HEK293 (cell line): ENCODE measurements around the gene RDX.

Source experiments
- CTCF ChIA-PET: fragments of 350-600 bp; formaldehyde crosslinking; extraction: SDS; loops from one replicate; lab custom pipeline; 2021; ENCODE audit warnings: antibody characterized with exemption; lab: Yijun Ruan, JAX
- POLR2A ChIA-PET: fragments of 300-600 bp; formaldehyde crosslinking; extraction: SDS; loops from one replicate; lab custom pipeline; 2020; ENCODE audit warnings: antibody characterized with exemption, inconsistent platforms; lab: Yijun Ruan, JAX
- H3K27ac ChIP-seq: fragments of 200-500 bp; sonication (Bioruptor generic); 2 replicates; pipeline ENCODE4 v1.5.1; 2014; ENCODE audit warnings: low read depth, low read length, control low read depth, inconsistent platforms; ENCODE audit errors: extremely low read depth
- H3K36me3 ChIP-seq, 2 experiments: fragments of 200-500 bp in 1 of 2; sonication (Bioruptor generic) in 1 of 2; 1 replicate in 1 of 2; 2 replicates in 1 of 2; pipeline ENCODE4 v1.5.1; 2014 to 2017; ENCODE audit warnings: inconsistent platforms in 2 of 2, low read length in 2 of 2; ENCODE audit not compliant: control insufficient read depth in 2 of 2, insufficient read depth in 1 of 2
- H3K4me1 ChIP-seq: fragments of 200-500 bp; sonication (Bioruptor generic); 2 replicates; pipeline ENCODE4 v1.5.1; 2014; ENCODE audit warnings: mild to moderate bottlenecking, low read length, inconsistent platforms; ENCODE audit not compliant: control insufficient read depth, insufficient read depth
- H3K4me3 ChIP-seq: 2 replicates; pipeline ENCODE4 v1.5.1; 2011; ENCODE audit warnings: low read depth, mild to moderate bottlenecking, control low read depth, low read length, moderate library complexity
- H3K9me3 ChIP-seq: fragments of 200-500 bp; sonication (Bioruptor generic); 2 replicates; pipeline ENCODE4 v1.5.1; 2014; ENCODE audit warnings: low read depth, low read length, inconsistent platforms; ENCODE audit not compliant: control insufficient read depth, insufficient read depth
- KLF17 ChIP-seq: fragments of 450-650 bp; formaldehyde crosslinking; IDR thresholded peaks from 2 replicates; pipeline ENCODE4 v1.5.1; 2016; ENCODE audit warnings: missing biosample characterization, missing genetic modification characterization
- OSR2 ChIP-seq: fragments of 450-650 bp; formaldehyde crosslinking; IDR thresholded peaks from 2 replicates; pipeline ENCODE4 v1.5.1; 2016; ENCODE audit warnings: missing biosample characterization, missing genetic modification characterization
- SP7 ChIP-seq: fragments of 450-650 bp; formaldehyde crosslinking; IDR thresholded peaks from 2 replicates; pipeline ENCODE4 v1.5.1; 2016; ENCODE audit warnings: missing biosample characterization, missing genetic modification characterization
- ZNF10 ChIP-seq: fragments of 450-650 bp; formaldehyde crosslinking; IDR thresholded peaks from 2 replicates; pipeline ENCODE4 v1.5.1; 2017; ENCODE audit warnings: missing biosample characterization, missing genetic modification characterization
- ZNF184 ChIP-seq: fragments of 450-650 bp; IDR thresholded peaks from 2 replicates; pipeline ENCODE4 v1.5.1; 2018; ENCODE audit warnings: missing biosample characterization, mild to moderate bottlenecking, missing genetic modification characterization
- ZNF19 ChIP-seq: fragments of 450-650 bp; formaldehyde crosslinking; IDR thresholded peaks from 2 replicates; pipeline ENCODE4; 2016; ENCODE audit warnings: missing biosample characterization, missing genetic modification characterization, low read depth
- ZNF23 ChIP-seq: fragments of 450-650 bp; formaldehyde crosslinking; IDR thresholded peaks from 2 replicates; pipeline ENCODE4 v1.5.1; 2016; ENCODE audit warnings: missing biosample characterization, missing genetic modification characterization, borderline replicate concordance
- ZNF354C ChIP-seq: fragments of 450-650 bp; formaldehyde crosslinking; IDR thresholded peaks from 2 replicates; pipeline ENCODE4 v1.5.1; 2016; ENCODE audit warnings: missing biosample characterization, missing genetic modification characterization, low read depth, borderline replicate concordance
- ZNF426 ChIP-seq: fragments of 450-650 bp; formaldehyde crosslinking; IDR thresholded peaks from 2 replicates; pipeline ENCODE4 v1.5.1; 2017; ENCODE audit warnings: missing biosample characterization, missing genetic modification characterization, mild to moderate bottlenecking, inconsistent platforms, moderate library complexity
- ZNF488 ChIP-seq: fragments of 450-650 bp; formaldehyde crosslinking; IDR thresholded peaks from 2 replicates; pipeline ENCODE4 v1.5.1; 2016; ENCODE audit warnings: missing biosample characterization, missing genetic modification characterization
- ZNF521 ChIP-seq: fragments of 450-650 bp; formaldehyde crosslinking; IDR thresholded peaks from 2 replicates; pipeline ENCODE4 v1.5.1; 2017; ENCODE audit warnings: missing biosample characterization, mild to moderate bottlenecking, missing genetic modification characterization
- ZNF561 ChIP-seq: fragments of 450-650 bp; IDR thresholded peaks from 2 replicates; pipeline ENCODE4 v1.5.1; 2018; ENCODE audit warnings: missing biosample characterization, missing genetic modification characterization, borderline replicate concordance
- ZNF585B ChIP-seq: fragments of 450-650 bp; formaldehyde crosslinking; IDR thresholded peaks from 2 replicates; pipeline ENCODE4 v1.5.1; 2016; ENCODE audit warnings: missing biosample characterization, missing genetic modification characterization
- ZNF600 ChIP-seq: fragments of 450-650 bp; formaldehyde crosslinking; IDR thresholded peaks from 2 replicates; pipeline ENCODE4 v1.5.1; 2016; ENCODE audit warnings: missing biosample characterization, missing genetic modification characterization
- ZNF670 ChIP-seq: fragments of 450-650 bp; formaldehyde crosslinking; IDR thresholded peaks from 2 replicates; pipeline ENCODE4 v1.5.1; 2016; ENCODE audit warnings: missing biosample characterization, missing genetic modification characterization, low read depth
- ZNF701 ChIP-seq: fragments of 450-650 bp; formaldehyde crosslinking; IDR thresholded peaks from 2 replicates; pipeline ENCODE4 v1.5.1; 2016; ENCODE audit warnings: missing biosample characterization, missing genetic modification characterization
- TF ChIP-seq, protein P1 (sequence below): fragments of 450-650 bp; formaldehyde crosslinking; IDR thresholded peaks from 2 replicates; pipeline ENCODE4 v1.5.1; 2016; ENCODE audit warnings: missing biosample characterization, missing genetic modification characterization
- TF ChIP-seq, protein P2 (sequence below): fragments of 450-650 bp; formaldehyde crosslinking; IDR thresholded peaks from 2 replicates; pipeline ENCODE4 v1.5.1; 2017; ENCODE audit warnings: missing biosample characterization, missing genetic modification characterization
- TF ChIP-seq, protein P3 (sequence below): fragments of 450-650 bp; formaldehyde crosslinking; IDR thresholded peaks from 2 replicates; pipeline ENCODE4 v1.5.1; 2016; ENCODE audit warnings: missing biosample characterization, missing genetic modification characterization
- TF ChIP-seq, protein P4 (sequence below): IDR thresholded peaks from 2 replicates; pipeline ENCODE4 v1.6.1; 2011; ENCODE audit warnings: mild to moderate bottlenecking, low read depth, low read length, borderline replicate concordance

Gene RDX

DNA sequence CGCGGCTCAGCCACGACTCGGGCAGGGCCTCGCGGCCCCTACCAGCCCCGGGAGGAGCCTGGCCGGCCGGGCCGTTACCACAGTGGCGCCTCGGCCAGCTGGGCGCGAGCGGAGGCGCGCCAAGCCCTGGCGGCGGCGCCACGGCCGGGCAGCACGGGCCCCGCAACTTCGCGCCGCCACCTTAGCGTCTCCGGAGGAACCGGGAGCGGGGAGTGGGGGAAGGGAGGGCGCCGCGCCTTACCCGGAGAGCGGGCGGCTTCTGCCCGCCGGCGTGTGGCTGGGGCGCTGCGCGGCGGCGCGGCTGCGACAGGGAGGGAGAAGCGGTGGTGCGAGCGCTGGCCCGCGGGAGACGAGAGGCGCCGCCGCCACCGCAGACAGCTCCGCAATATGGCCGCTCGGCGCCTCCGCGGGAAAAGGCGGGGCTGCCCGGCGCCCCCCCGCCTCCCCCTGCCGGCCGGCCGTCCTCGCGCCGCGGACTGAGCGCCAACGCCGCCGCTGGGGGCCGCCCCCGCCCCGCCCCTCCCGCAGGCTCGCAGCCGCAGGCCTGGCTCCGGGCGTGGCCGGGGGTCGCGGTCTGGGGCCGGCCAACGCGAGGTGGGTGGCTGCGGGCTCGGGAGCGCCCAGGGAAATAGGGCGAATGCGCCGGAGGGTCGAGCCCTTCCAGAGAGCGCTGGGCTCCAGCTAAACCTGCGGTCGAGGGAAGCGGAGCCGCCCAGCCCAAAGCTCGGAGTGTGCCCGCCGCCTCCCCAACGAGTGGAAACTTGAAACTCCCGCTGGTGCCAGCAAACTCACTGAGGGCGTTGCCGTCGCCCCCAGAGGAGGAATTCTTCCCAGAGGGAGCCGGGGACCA lies at the start of gene RDX (continued):
- TF ChIP-seq, protein P1, sequence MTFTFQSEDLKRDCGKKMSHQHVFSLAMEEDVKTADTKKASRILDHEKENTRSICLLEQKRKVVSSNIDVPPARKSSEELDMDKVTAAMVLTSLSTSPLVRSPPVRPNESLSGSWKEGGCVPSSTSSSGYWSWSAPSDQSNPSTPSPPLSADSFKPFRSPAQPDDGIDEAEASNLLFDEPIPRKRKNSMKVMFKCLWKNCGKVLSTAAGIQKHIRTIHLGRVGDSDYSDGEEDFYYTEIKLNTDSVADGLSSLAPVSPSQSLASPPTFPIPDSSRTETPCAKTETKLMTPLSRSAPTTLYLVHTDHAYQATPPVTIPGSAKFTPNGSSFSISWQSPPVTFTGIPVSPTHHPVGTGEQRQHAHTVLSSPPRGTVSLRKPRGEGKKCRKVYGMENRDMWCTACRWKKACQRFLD (tag by site-specific recombination): no peak
- TF ChIP-seq, protein P2, sequence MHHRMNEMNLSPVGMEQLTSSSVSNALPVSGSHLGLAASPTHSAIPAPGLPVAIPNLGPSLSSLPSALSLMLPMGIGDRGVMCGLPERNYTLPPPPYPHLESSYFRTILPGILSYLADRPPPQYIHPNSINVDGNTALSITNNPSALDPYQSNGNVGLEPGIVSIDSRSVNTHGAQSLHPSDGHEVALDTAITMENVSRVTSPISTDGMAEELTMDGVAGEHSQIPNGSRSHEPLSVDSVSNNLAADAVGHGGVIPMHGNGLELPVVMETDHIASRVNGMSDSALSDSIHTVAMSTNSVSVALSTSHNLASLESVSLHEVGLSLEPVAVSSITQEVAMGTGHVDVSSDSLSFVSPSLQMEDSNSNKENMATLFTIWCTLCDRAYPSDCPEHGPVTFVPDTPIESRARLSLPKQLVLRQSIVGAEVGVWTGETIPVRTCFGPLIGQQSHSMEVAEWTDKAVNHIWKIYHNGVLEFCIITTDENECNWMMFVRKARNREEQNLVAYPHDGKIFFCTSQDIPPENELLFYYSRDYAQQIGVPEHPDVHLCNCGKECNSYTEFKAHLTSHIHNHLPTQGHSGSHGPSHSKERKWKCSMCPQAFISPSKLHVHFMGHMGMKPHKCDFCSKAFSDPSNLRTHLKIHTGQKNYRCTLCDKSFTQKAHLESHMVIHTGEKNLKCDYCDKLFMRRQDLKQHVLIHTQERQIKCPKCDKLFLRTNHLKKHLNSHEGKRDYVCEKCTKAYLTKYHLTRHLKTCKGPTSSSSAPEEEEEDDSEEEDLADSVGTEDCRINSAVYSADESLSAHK: peak; percentile 97
- peak; percentile 82 for TF ChIP-seq SP7 (tag by site-specific recombination)
- no peak for TF ChIP-seq ZNF585B (tag by site-specific recombination)
- no peak for TF ChIP-seq ZNF184 (tag by site-specific recombination)
- no peak for TF ChIP-seq ZNF600 (tag by site-specific recombination)
- peak; percentile 34 for TF ChIP-seq OSR2 (tag by site-specific recombination)
- TF ChIP-seq ZNF354C (tag by site-specific recombination): no peak
- no peak for TF ChIP-seq ZNF10 (tag by site-specific recombination)
- peak; percentile 52; the same call in 1 of the 2 replicates for TF ChIP-seq ZNF561 (tag by site-specific recombination)
- TF ChIP-seq, protein P3, sequence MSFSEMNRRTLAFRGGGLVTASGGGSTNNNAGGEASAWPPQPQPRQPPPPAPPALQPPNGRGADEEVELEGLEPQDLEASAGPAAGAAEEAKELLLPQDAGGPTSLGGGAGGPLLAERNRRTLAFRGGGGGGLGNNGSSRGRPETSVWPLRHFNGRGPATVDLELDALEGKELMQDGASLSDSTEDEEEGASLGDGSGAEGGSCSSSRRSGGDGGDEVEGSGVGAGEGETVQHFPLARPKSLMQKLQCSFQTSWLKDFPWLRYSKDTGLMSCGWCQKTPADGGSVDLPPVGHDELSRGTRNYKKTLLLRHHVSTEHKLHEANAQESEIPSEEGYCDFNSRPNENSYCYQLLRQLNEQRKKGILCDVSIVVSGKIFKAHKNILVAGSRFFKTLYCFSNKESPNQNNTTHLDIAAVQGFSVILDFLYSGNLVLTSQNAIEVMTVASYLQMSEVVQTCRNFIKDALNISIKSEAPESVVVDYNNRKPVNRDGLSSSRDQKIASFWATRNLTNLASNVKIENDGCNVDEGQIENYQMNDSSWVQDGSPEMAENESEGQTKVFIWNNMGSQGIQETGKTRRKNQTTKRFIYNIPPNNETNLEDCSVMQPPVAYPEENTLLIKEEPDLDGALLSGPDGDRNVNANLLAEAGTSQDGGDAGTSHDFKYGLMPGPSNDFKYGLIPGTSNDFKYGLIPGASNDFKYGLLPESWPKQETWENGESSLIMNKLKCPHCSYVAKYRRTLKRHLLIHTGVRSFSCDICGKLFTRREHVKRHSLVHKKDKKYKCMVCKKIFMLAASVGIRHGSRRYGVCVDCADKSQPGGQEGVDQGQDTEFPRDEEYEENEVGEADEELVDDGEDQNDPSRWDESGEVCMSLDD (tag by site-specific recombination): no peak
- 0 out of 2 replicates have a peak, but pooled peaks have one; percentile 53 for TF ChIP-seq KLF17 (tag by site-specific recombination)
- no peak for TF ChIP-seq ZNF701 (tag by site-specific recombination)
- TF ChIP-seq, all 188 proteins: peak for 47

- ChIA-PET POLR2A (no interaction called here), CTCF (interaction anchor here (0.7 kb wide), 1 partner anchor 27 kb away, joined by 3 read pairs; no protein-coding TSS in a partner anchor)
- Histone ChIP-seq H3K9me3 (no peaks in the 10 kb centered on the region), H3K36me3 (no peaks in the 10 kb centered on the region), H3K4me1 (no peaks in the 10 kb centered on the region), H3K27ac (no peak overlapping the region), H3K4me3 (no peak overlapping the region)
- TF ChIP-seq ZNF19 (tag by site-specific recombination): no peak
- TF ChIP-seq ZNF670 (tag by site-specific recombination): no peak
- TF ChIP-seq ZNF488 (tag by site-specific recombination): no peak
- no peak for TF ChIP-seq ZNF426
- no peak for TF ChIP-seq ZNF521 (tag by site-specific recombination)
- TF ChIP-seq, protein P4, sequence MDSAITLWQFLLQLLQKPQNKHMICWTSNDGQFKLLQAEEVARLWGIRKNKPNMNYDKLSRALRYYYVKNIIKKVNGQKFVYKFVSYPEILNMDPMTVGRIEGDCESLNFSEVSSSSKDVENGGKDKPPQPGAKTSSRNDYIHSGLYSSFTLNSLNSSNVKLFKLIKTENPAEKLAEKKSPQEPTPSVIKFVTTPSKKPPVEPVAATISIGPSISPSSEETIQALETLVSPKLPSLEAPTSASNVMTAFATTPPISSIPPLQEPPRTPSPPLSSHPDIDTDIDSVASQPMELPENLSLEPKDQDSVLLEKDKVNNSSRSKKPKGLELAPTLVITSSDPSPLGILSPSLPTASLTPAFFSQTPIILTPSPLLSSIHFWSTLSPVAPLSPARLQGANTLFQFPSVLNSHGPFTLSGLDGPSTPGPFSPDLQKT: no peak
- no peak for TF ChIP-seq ZNF23 (tag by site-specific recombination)
Observed at GRCh38 chr11:110345743-110346142, 49.3 kb upstream of the RDX start.
